ENCODE data around the gene CD1C. TPM values are rescaled to one million over a fixed set of nuclear protein-coding genes. Genes with fewer than 3 reads are reported as not detected.
"Not testable (repeated sequence)": the region's sequence is repeated elsewhere in the genome, so short reads cannot be mapped to it uniquely, and the experiment has no call there.

The CD1C gene
- polyA plus RNA-seq, 6 donors from 2014 or later: 58.4 to 396 (median 159) TPM

DNA sequence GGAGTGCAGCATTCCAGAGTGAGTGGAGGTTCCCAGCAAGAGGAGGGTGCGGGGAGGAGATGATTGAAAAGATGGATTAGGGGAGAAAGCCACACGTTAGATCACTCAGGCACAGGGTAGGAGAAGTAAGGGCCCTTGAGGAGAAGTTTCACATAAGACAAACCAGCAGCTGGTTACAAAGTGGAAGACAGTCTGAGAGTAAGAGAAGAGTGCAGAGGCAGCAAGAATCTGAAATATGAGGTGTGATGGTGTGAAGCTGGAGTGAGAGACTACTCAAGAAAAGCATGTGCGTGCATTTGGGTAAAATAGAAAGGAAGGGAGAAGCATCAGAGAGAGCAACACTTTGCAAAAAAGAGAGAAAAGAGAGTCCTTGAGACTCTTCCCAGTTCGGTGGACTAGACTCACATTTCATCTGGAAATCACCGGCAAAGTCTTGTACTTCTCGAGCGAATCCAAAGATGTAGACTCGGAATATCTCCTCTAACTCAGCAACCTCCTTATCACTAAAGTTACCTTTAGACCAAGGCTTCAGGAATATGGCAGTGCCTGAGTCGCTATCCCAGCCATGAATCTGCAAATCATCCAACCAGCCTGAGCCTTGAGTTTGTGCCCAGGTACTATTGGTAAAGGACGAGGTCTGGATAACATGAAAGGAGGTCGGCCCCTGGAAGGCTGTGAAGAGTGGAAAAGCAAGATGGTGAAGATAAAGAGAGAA is 40.8 kb downstream of the CD1C start:
- DNase-seq: no peak
- no peaks in the 10 kb centered on the region for H3K27me3 Mint-ChIP-seq
- H3K27ac Mint-ChIP-seq: no peak overlapping the region
- no peaks in the 10 kb centered on the region for H3K36me3 Mint-ChIP-seq
- no peak overlapping the region for H3K4me3 Mint-ChIP-seq
- no peaks in the 10 kb centered on the region for H3K9me3 Mint-ChIP-seq
- peaks cover 24 to 36% (median 27%) of the 10 kb centered on the region in 3 donors for H3K4me1 Mint-ChIP-seq
- ATAC-seq (ENCODE audit: low read depth in 2 of 2): no peak

DNA sequence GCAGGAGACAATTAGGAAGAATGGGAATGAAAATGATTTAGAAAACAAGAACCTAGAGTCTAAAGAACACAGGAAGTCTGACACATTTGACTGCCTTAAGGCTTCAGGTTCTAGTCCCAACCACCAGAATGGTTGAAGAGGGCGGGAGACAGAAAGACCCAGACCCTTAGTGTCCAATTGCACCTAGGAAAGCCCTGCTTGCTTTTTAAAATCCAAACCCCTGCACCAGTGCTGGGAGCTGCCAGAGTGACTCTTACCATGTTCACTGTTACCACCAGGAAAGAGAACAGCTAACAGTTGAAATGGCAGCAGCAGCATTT is 41.3 kb downstream of the CD1C start:
- Mint-ChIP-seq H3K36me3 (no peaks in the 10 kb centered on the region), H3K4me1 (peaks cover 24 to 39% (median 32%) of the 10 kb centered on the region in 3 donors), H3K27ac (no peak overlapping the region), H3K4me3 (no peak overlapping the region), H3K27me3 (no peaks in the 10 kb centered on the region), H3K9me3 (peaks cover 0 to 2% (median 0%) of the 10 kb centered on the region in 7 donors)
- DNase-seq (no peak), ATAC-seq (ENCODE audit: low read depth in 2 of 2) (no peak)

- Mint-ChIP-seq H3K4me3 (no peak within 1 kb of the TSS), H3K27me3 (no peaks in the 10 kb centered on the region), H3K4me1 (peaks cover 24 to 42% (median 37%) of the 10 kb centered on the region in 3 donors), H3K36me3 (no peaks in the 10 kb centered on the region), H3K9me3 (peaks cover 0 to 2% (median 0%) of the 10 kb centered on the region in 7 donors), H3K27ac (no peak within 1 kb of the TSS)
- ATAC-seq (ENCODE audit: low read depth in 2 of 2): no peak
- no peak for DNase-seq
These were observed 41.9 kb downstream of the CD1C start, which contains the start of gene CD1B for GRCh38 chr1:158331481-158332150. Gene CD1B, minus strand, starts transcription at chr1:158331531. Its CDS starts 108 bp downstream, at chr1:158331423.

GRCh38 chr1:158333405-158334155 is 43.9 kb downstream of the CD1C start:
- peak overlapping the region in 6 of 8 donors; percentile 46 to 82 (median 72) for H3K4me3 Mint-ChIP-seq
- H3K27ac Mint-ChIP-seq: peak overlapping the region in 2 of 6 donors; percentile 14 to 51
- H3K36me3 Mint-ChIP-seq: peaks cover 5 to 16% of the 10 kb centered on the region in 2 donors
- peaks cover 23 to 37% (median 35%) of the 10 kb centered on the region in 3 donors for H3K4me1 Mint-ChIP-seq
- DNase-seq (peak; percentile 24), ATAC-seq (ENCODE audit: low read depth in 2 of 2) (peak; percentile 47 to 48)
- no peaks in the 10 kb centered on the region for H3K27me3 Mint-ChIP-seq
- peaks cover 3 to 15% (median 9%) of the 10 kb centered on the region in 7 donors for H3K9me3 Mint-ChIP-seq

DNA sequence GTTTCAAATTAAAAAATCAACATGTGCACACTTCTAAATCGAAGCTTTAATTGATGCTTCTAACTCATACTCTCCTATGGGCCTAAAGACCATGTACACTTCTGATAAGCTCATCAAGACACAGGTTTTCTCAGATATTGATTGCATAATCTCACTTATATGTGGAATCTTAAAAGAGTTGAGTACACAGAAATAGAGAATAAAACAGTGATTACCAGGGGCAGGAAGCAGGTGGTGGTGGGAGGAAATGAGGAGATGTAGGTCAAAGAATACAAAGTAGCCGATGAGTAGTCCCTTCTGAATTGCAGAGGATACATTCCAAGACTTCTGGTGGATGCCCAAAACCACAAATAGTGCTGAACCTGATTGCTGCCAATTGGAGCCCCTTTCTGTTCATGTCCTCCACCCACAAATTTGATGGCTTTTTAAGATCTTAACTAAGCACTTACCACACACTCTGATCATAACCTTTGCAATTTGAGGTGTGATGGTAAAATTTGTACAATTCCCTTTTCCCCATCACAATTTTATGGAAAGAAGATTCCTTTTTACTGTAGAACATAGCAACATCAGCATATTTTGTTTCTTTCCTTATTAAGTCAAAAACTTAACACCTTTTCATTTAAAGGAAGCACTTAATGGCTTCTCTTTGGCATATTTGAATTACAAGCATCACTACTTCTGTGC is 44.9 kb downstream of the CD1C start:
- H3K27ac Mint-ChIP-seq: peak overlapping the region in 2 of 6 donors; percentile 34 to 45
- peak overlapping the region in 5 of 8 donors; percentile 13 to 82 (median 34) for H3K4me3 Mint-ChIP-seq
- H3K9me3 Mint-ChIP-seq: peaks cover 6 to 23% (median 13%) of the 10 kb centered on the region in 7 donors
- H3K36me3 Mint-ChIP-seq: peaks cover 5 to 16% of the 10 kb centered on the region in 2 donors
- no peak for DNase-seq
- no peaks in the 10 kb centered on the region for H3K27me3 Mint-ChIP-seq
- H3K4me1 Mint-ChIP-seq: peaks cover 22 to 35% (median 28%) of the 10 kb centered on the region in 3 donors
- ATAC-seq (ENCODE audit: low read depth in 2 of 2): no peak

DNA sequence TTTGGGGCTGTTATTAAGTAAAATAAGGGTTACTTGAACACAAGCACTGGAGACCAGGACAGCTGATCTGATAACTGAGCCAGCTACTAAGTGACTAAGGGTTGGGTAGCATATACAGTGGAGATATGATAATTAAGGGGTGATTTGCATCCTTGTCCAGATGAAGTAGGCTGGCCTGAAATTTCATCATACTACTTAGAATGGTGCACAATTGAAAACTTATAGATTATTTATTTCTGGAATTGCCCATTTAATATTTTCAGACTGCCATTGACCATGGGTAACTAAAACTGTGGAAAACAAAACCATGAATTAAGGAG is 45.5 kb downstream of the CD1C start:
- H3K27ac Mint-ChIP-seq: no peak overlapping the region
- H3K36me3 Mint-ChIP-seq: peaks cover 5 to 16% of the 10 kb centered on the region in 2 donors

GRCh38 chr1:158336413-158336812 is 46.7 kb downstream of the CD1C start:
- peaks cover 22 to 35% (median 28%) of the 10 kb centered on the region in 3 donors for H3K4me1 Mint-ChIP-seq
- peaks cover 9 to 32% (median 14%) of the 10 kb centered on the region in 7 donors for H3K9me3 Mint-ChIP-seq
- DNase-seq; H3K27ac Mint-ChIP-seq; H3K27me3 Mint-ChIP-seq; ATAC-seq (ENCODE audit: low read depth in 2 of 2): not testable (repeated sequence)
- peak overlapping the region in 2 of 8 donors; percentile 9 to 34 for H3K4me3 Mint-ChIP-seq
- peaks cover 5 to 16% of the 10 kb centered on the region in 2 donors for H3K36me3 Mint-ChIP-seq

More for the DNA sequence above, 45.5 kb downstream of the CD1C start:
- Mint-ChIP-seq H3K4me3 (peak overlapping the region in 2 of 8 donors; percentile 34 to 82), H3K27me3 (no peaks in the 10 kb centered on the region), H3K9me3 (peaks cover 8 to 23% (median 13%) of the 10 kb centered on the region in 7 donors), H3K4me1 (peaks cover 22 to 35% (median 28%) of the 10 kb centered on the region in 3 donors)
- DNase-seq: no peak
- ATAC-seq (ENCODE audit: low read depth in 2 of 2): no peak

Other genes with a start within 250 kb of the CD1C start
- gene CD1D, start 109.0 kb upstream of the CD1C start, polyA plus RNA-seq (ENCODE audit: low read depth in 6 of 6): 10 to 100 TPM in 4 of 6 donors, 1 to 10 TPM in 2; 4.1 to 19.4 (median 11.6) TPM
- gene CD1A, start 35.5 kb upstream of the CD1C start, polyA plus RNA-seq (ENCODE audit: low read depth in 6 of 6): 10 to 100 TPM; 11.0 to 56.8 (median 17.5) TPM
- gene CD1B, start 41.6 kb downstream of the CD1C start, polyA plus RNA-seq (ENCODE audit: low read depth in 6 of 6): not detected
- gene CD1E, start 64.0 kb downstream of the CD1C start, polyA plus RNA-seq (ENCODE audit: low read depth in 6 of 6): not detected
- gene OR10T2, start 109.5 kb downstream of the CD1C start, polyA plus RNA-seq (ENCODE audit: low read depth in 6 of 6): not detected
- not detected for gene OR10K2, start 136.3 kb downstream of the CD1C start, polyA plus RNA-seq (ENCODE audit: low read depth in 6 of 6)
- not detected for gene OR10K1, start 171.9 kb downstream of the CD1C start, polyA plus RNA-seq (ENCODE audit: low read depth in 6 of 6)
- not detected for gene OR10R2, start 182.3 kb downstream of the CD1C start, polyA plus RNA-seq (ENCODE audit: low read depth in 6 of 6)

Data from naive B cell (primary cell).